HCT116 (cell line): ENCODE results near the gene ZHX3. TPM values are rescaled to one million over a fixed set of nuclear protein-coding genes. Genes with fewer than 3 reads are reported as not detected.

Source experiments
- ATAC-seq: fragments of 200-7000 bp; cut with Tn5 transposase; 2 replicates; pipeline ENCODE4 v1.9.1; 2020; ENCODE audit warnings: mild to moderate bottlenecking, moderate library complexity
- BruUV-seq: library from RNA; stranded (reverse); fragments of 400-500 nt; replicated peaks from 2 replicates; lab custom pipeline; 2021; lab: Mats Ljungman, UMichigan
- CTCF ChIA-PET: fragments of 300-600 bp; sonication (Branson Sonifier 250); formaldehyde crosslinking; loops from one replicate; lab custom pipeline; 2021; ENCODE audit warnings: antibody characterized with exemption; lab: Charles Lee
- POLR2A ChIA-PET: fragments of 300-600, 350-600 bp; sonication (Branson Sonifier 250); formaldehyde crosslinking; loops from one replicate; lab custom pipeline; 2021; ENCODE audit warnings: antibody characterized with exemption; lab: Charles Lee
- RAD21 ChIA-PET, 2 experiments: fragments of 300-600 bp; sonication (Branson Sonifier 250); formaldehyde crosslinking; loops; one replicate each; lab custom pipeline; 2023; ENCODE audit warnings: low total read pairs in 2 of 2; ENCODE audit not compliant: uncharacterized antibody in 2 of 2, unreplicated experiment in 2 of 2, low non-redundant PET in 1 of 2; lab: Charles Lee
- DNase-seq: peaks from one replicate; pipeline ENCODE4 v3.0.0-alpha.2; 2010; ENCODE audit warnings: low read depth, low spot score
- H2AFZ ChIP-seq: fragments of 200-600 bp; shearing (Covaris generic), sonication (generic); 2 replicates; pipeline ENCODE4 v1.6.1; 2017; ENCODE audit warnings: low read depth, mixed run types, mixed read lengths, antibody characterized with exemption, low read length; ENCODE audit not compliant: poor library complexity, severe bottlenecking
- H3K27ac ChIP-seq: 2 replicates; pipeline ENCODE4 v1.5.1; 2012; ENCODE audit warnings: low read depth, low read length
- H3K27me3 ChIP-seq: fragments of 200-600 bp; sonication (generic); 2 replicates; pipeline ENCODE4 v1.6.1; 2016; ENCODE audit warnings: mixed run types, low read length, mixed read lengths; ENCODE audit not compliant: insufficient read depth
- H3K36me3 ChIP-seq, 2 experiments: fragments of 200-500 bp in 1 of 2; fragments of 200-600 bp in 1 of 2; sonication (Bioruptor generic) in 1 of 2; sonication (generic) in 1 of 2; 2 replicates each; pipeline versions ENCODE4 v1.5.1 to v1.6.1; 2014 to 2016; ENCODE audit warnings: low read length in 2 of 2, inconsistent platforms in 1 of 2, mixed read lengths in 1 of 2, mixed run types in 1 of 2; ENCODE audit not compliant: insufficient read depth in 2 of 2, control insufficient read depth in 1 of 2
- H3K4me1 ChIP-seq, 2 experiments: fragments of 200-600 bp in 1 of 2; sonication (generic) in 1 of 2; 2 replicates each; pipeline versions ENCODE4 v1.5.1 to v1.6.1; 2012 to 2017; ENCODE audit warnings: low read length in 2 of 2, inconsistent platforms in 1 of 2, mild to moderate bottlenecking in 1 of 2, mixed read lengths in 1 of 2, mixed run types in 1 of 2, moderate library complexity in 1 of 2; ENCODE audit not compliant: insufficient read depth in 2 of 2, control insufficient read depth in 1 of 2
- H3K4me2 ChIP-seq: fragments of 200-600 bp; sonication (generic); 2 replicates; pipeline ENCODE4 v1.6.1; 2017; ENCODE audit warnings: mixed run types, low read length, mixed read lengths
- H3K4me3 ChIP-seq, 2 experiments: fragments of 200-600 bp in 1 of 2; sonication (generic) in 1 of 2; replicated peaks in 1 of 2; 2 replicates each; pipeline ENCODE4 v1.5.1; 2011 to 2016; ENCODE audit warnings: low read length in 2 of 2, control low read depth in 1 of 2, low read depth in 1 of 2, mild to moderate bottlenecking in 1 of 2, mixed read lengths in 1 of 2, mixed run types in 1 of 2
- H3K79me2 ChIP-seq: fragments of 200-600 bp; sonication (generic); 2 replicates; pipeline ENCODE4 v1.6.1; 2017; ENCODE audit warnings: mild to moderate bottlenecking, mixed run types, low read length, moderate library complexity, mixed read lengths; ENCODE audit not compliant: insufficient read depth
- H3K9ac ChIP-seq: fragments of 200-600 bp; sonication (generic); 2 replicates; pipeline ENCODE4 v1.6.1; 2016; ENCODE audit warnings: low read length, mixed read lengths
- H3K9me2 ChIP-seq: fragments of 200-600 bp; sonication (generic), shearing (Covaris generic); 2 replicates; pipeline ENCODE4 v1.6.1; 2017; ENCODE audit warnings: mixed run types, mild to moderate bottlenecking, moderate library complexity; ENCODE audit not compliant: insufficient read depth
- H3K9me3 ChIP-seq, 2 experiments: fragments of 200-500 bp in 1 of 2; fragments of 200-600 bp in 1 of 2; sonication (Bioruptor generic) in 1 of 2; sonication (generic) in 1 of 2; 2 replicates each; pipeline ENCODE4 v1.6.1; 2014 to 2017; ENCODE audit warnings: low read length in 2 of 2, mixed read lengths in 2 of 2, inconsistent platforms in 1 of 2, low read depth in 1 of 2, mild to moderate bottlenecking in 1 of 2, mixed run types in 1 of 2, moderate library complexity in 1 of 2; ENCODE audit not compliant: control insufficient read depth in 1 of 2, insufficient read depth in 1 of 2
- H4K20me1 ChIP-seq: fragments of 200-600 bp; sonication (generic), shearing (Covaris generic); 2 replicates; pipeline ENCODE4 v1.6.1; 2017; ENCODE audit warnings: mixed run types, mild to moderate bottlenecking, moderate library complexity; ENCODE audit not compliant: insufficient read depth
- ATF3 ChIP-seq: IDR thresholded peaks from 2 replicates; pipeline ENCODE4 v1.6.1; 2012
- CBX3 ChIP-seq: IDR thresholded peaks from 2 replicates; pipeline ENCODE4 v1.6.1; 2012; ENCODE audit warnings: low read depth
- CEBPB ChIP-seq: IDR thresholded peaks from 2 replicates; pipeline ENCODE4 v1.6.1; 2012; ENCODE audit warnings: low read depth
- CTCF ChIP-seq, 3 experiments: fragments of 200-600 bp in 1 of 3; sonication (generic) in 1 of 3; IDR thresholded peaks in 2 of 3; conservative IDR thresholded peaks in 1 of 3; 2 replicates each; pipeline ENCODE4 v1.5.1; 2012 to 2017; ENCODE audit warnings: low read depth in 2 of 3, low read length in 2 of 3, antibody characterized with exemption in 1 of 3, borderline replicate concordance in 1 of 3, control low read depth in 1 of 3, mild to moderate bottlenecking in 1 of 3, mixed read lengths in 1 of 3, mixed run types in 1 of 3, moderate library complexity in 1 of 3; ENCODE audit not compliant: insufficient read depth in 1 of 3
- EGR1 ChIP-seq: IDR thresholded peaks from 2 replicates; pipeline ENCODE4 v1.6.1; 2012; ENCODE audit warnings: low read depth
- ELF1 ChIP-seq: IDR thresholded peaks from 2 replicates; pipeline ENCODE4 v1.6.1; 2012; ENCODE audit warnings: low read depth, borderline replicate concordance
- EZH2 ChIP-seq: fragments of 200-600 bp; sonication (generic); IDR thresholded peaks from 2 replicates; pipeline ENCODE4 v1.6.1; 2017; ENCODE audit warnings: antibody characterized with exemption, mixed run types
- EZH2phosphoT487 ChIP-seq: fragments of 200-600 bp; IDR thresholded peaks from 2 replicates; pipeline ENCODE4 v1.6.1; 2018; ENCODE audit warnings: antibody characterized with exemption, borderline replicate concordance
- FOSL1 ChIP-seq: IDR thresholded peaks from 2 replicates; pipeline ENCODE4 v1.6.1; 2012; ENCODE audit warnings: low read depth
- MAX ChIP-seq: IDR thresholded peaks from 2 replicates; pipeline ENCODE4 v1.6.1; 2012
- POLR2A ChIP-seq: IDR thresholded peaks from 2 replicates; pipeline ENCODE4 v1.7.0; 2011; ENCODE audit warnings: borderline replicate concordance; ENCODE audit not compliant: insufficient read depth, insufficient read length; ENCODE audit errors: extremely low read depth
- RAD21 ChIP-seq: IDR thresholded peaks from 2 replicates; pipeline ENCODE4 v1.6.1; 2012; ENCODE audit warnings: low read depth, mild to moderate bottlenecking
- REST ChIP-seq: IDR thresholded peaks from 2 replicates; pipeline ENCODE4 v1.6.1; 2012; ENCODE audit warnings: low read depth
- SIN3A ChIP-seq: IDR thresholded peaks from 2 replicates; pipeline ENCODE4 v1.6.1; 2012; ENCODE audit warnings: low read depth
- SP1 ChIP-seq: IDR thresholded peaks from 2 replicates; pipeline ENCODE4 v1.6.1; 2012; ENCODE audit warnings: low read depth
- SRF ChIP-seq: IDR thresholded peaks from 2 replicates; pipeline ENCODE4 v1.6.1; 2012; ENCODE audit warnings: low read depth
- TCF7L2 ChIP-seq: IDR thresholded peaks from 2 replicates; pipeline ENCODE4 v1.7.0; 2011; ENCODE audit warnings: borderline replicate concordance, inconsistent platforms; ENCODE audit not compliant: insufficient read depth, insufficient read length; ENCODE audit errors: extremely low read depth
- YY1 ChIP-seq: IDR thresholded peaks from 2 replicates; pipeline ENCODE4 v1.6.1; 2011; ENCODE audit warnings: low read length, low read depth, moderate library complexity, mild to moderate bottlenecking; ENCODE audit not compliant: insufficient replicate concordance; ENCODE audit errors: extremely low read depth
- ZFX ChIP-seq: fragments of 450-650 bp; IDR thresholded peaks from 2 replicates; pipeline ENCODE4 v1.6.1; 2017
- ZNF274 ChIP-seq: fragments of 200-500 bp; sonication (Bioruptor generic); IDR thresholded peaks from 2 replicates; pipeline ENCODE4 v1.6.1; 2014; ENCODE audit warnings: mild to moderate bottlenecking, low read depth, low read length, inconsistent platforms
- intact Hi-C: fragments of 100-400 bp; cut with micrococcal nuclease; formaldehyde crosslinking; loops from 2 replicates; pipeline ENCODE4 v1.10.0; 2022
- total RNA-seq: library from RNA; stranded (reverse); gene quantifications from one replicate; pipeline ENCODE4 v1.2.1, GENCODE V29; 2021; ENCODE audit not compliant: unreplicated experiment

The ZHX3 gene
- total RNA-seq, 1 experiment from 2014 or later = 13.3 TPM

GRCh38 chr20:41232973-41233926 lies 84.3 kb downstream of the ZHX3 start (continued):
- TF ChIP-seq CTCF (IDR thresholded peaks at IDR 0.05 in 2 of 3, conservative IDR thresholded peaks at IDR 0.05 in 1 of 3; ENCODE audit: borderline replicate concordance in 1 of 3, insufficient read depth in 1 of 3, low read depth in 2 of 3, low read length in 2 of 3) (no peak), SRF (no peak)

- H3K27me3 ChIP-seq = no peaks in the 10 kb centered on the region
- no peak overlapping the region for H3K9ac ChIP-seq
- ATAC-seq (no peak), DNase-seq (no peak)
- ChIA-PET POLR2A (no interaction called here), CTCF (interaction anchor here (1.0 to 2.3 kb wide), 4 partner anchors 11 to 96 kb away, joined by 6 to 13 read pairs (median 9); no protein-coding TSS in a partner anchor), RAD21 (interaction anchor here in 1 of 2 experiments (1.3 kb wide), 1 partner anchor 96 kb away, joined by 4 read pairs; no protein-coding TSS in a partner anchor)
- intact Hi-C loops = no loop called here
- no peak overlapping the region for H3K4me2 ChIP-seq
- no peaks in the 10 kb centered on the region for H4K20me1 ChIP-seq
- no peaks in the 10 kb centered on the region for H3K36me3 ChIP-seq
- H2AFZ ChIP-seq = no peak overlapping the region
- H3K27ac ChIP-seq = no peak overlapping the region
- H3K4me3 ChIP-seq = no peak overlapping the region
- no TSS peak for BruUV-seq
- H3K4me1 ChIP-seq = peaks cover 7 to 19% of the 10 kb centered on the region in 2 experiments
- no peak for TF ChIP-seq EZH2phosphoT487
- no peak for TF ChIP-seq SP1
- no peak for TF ChIP-seq CEBPB
- TF ChIP-seq EGR1 = no peak
- TF ChIP-seq ELF1 = no peak
- TF ChIP-seq ATF3 = no peak
- no peak for TF ChIP-seq MAX
- no peak for TF ChIP-seq EZH2
- no peak for TF ChIP-seq YY1
- TF ChIP-seq CBX3 = no peak
- no peak for TF ChIP-seq RAD21
- TF ChIP-seq POLR2A = no peak
- no peak for TF ChIP-seq REST
- no peak for TF ChIP-seq TCF7L2
- no peak for TF ChIP-seq ZNF274
- TF ChIP-seq SIN3A = no peak
- no peak for TF ChIP-seq ZFX
- no peak for TF ChIP-seq FOSL1
- no peaks in the 10 kb centered on the region for H3K9me2 ChIP-seq
- no peaks in the 10 kb centered on the region for H3K9me3 ChIP-seq
- H3K79me2 ChIP-seq = no peaks in the 10 kb centered on the region
Measured at GRCh38 chr20:41231136-41231535, 86.4 kb downstream of the ZHX3 start.
